ENCODE data around the gene GBF1.

Gene GBF1

GRCh38 chr10:102400076-102400475, 154.7 kb downstream of the GBF1 start:
- H3K4me1 ChIP-seq (ENCODE audit: insufficient read depth, low read length): peaks cover 16% of the 10 kb centered on the region
- H3K9me3 ChIP-seq (ENCODE audit: low read length): no peaks in the 10 kb centered on the region
- no peaks in the 10 kb centered on the region for H3K27me3 ChIP-seq (ENCODE audit: insufficient read depth, low read length)
- H3K4me3 ChIP-seq (ENCODE audit: low read length): no peak overlapping the region
- no peak overlapping the region for H2AFZ ChIP-seq (ENCODE audit: low read depth, low read length)
- peaks cover 31% of the 10 kb centered on the region for H3K36me3 ChIP-seq (ENCODE audit: insufficient read depth, low read length)

- H3K9me3 ChIP-seq (ENCODE audit: low read length): no peaks in the 10 kb centered on the region
- peaks cover 31% of the 10 kb centered on the region for H3K36me3 ChIP-seq (ENCODE audit: insufficient read depth, low read length)
Observed at GRCh38 chr10:102400598-102401341, 155.4 kb downstream of the GBF1 start.

GRCh38 chr10:102401342-102401654, 156.0 kb downstream of the GBF1 start:
- Histone ChIP-seq H3K36me3 (ENCODE audit: insufficient read depth, low read length) (peaks cover 31% of the 10 kb centered on the region), H3K4me3 (ENCODE audit: low read length) (no peak overlapping the region)

More at GRCh38 chr10:102400598-102401341, 155.4 kb downstream of the GBF1 start:
- Histone ChIP-seq H2AFZ (ENCODE audit: low read depth, low read length) (no peak overlapping the region), H3K4me1 (ENCODE audit: insufficient read depth, low read length) (peaks cover 14% of the 10 kb centered on the region), H3K4me3 (ENCODE audit: low read length) (no peak overlapping the region), H3K27me3 (ENCODE audit: insufficient read depth, low read length) (no peaks in the 10 kb centered on the region)

GRCh38 chr10:102401735-102402511, 156.6 kb downstream of the GBF1 start:
- no peak overlapping the region for H2AFZ ChIP-seq (ENCODE audit: low read depth, low read length)
- H3K9me3 ChIP-seq (ENCODE audit: low read length): no peaks in the 10 kb centered on the region
- H3K36me3 ChIP-seq (ENCODE audit: insufficient read depth, low read length): peaks cover 31% of the 10 kb centered on the region
- H3K4me1 ChIP-seq (ENCODE audit: insufficient read depth, low read length): peaks cover 6% of the 10 kb centered on the region
- no peak overlapping the region for H3K4me3 ChIP-seq (ENCODE audit: low read length)
- H3K27me3 ChIP-seq (ENCODE audit: insufficient read depth, low read length): no peaks in the 10 kb centered on the region

More at GRCh38 chr10:102401342-102401654, 156.0 kb downstream of the GBF1 start:
- no peaks in the 10 kb centered on the region for H3K27me3 ChIP-seq (ENCODE audit: insufficient read depth, low read length)
- H3K9me3 ChIP-seq (ENCODE audit: low read length): no peaks in the 10 kb centered on the region
- H2AFZ ChIP-seq (ENCODE audit: low read depth, low read length): no peak overlapping the region
- peaks cover 8% of the 10 kb centered on the region for H3K4me1 ChIP-seq (ENCODE audit: insufficient read depth, low read length)

GRCh38 chr10:102402512-102402896, 157.2 kb downstream of the GBF1 start:
- Histone ChIP-seq H3K4me3 (ENCODE audit: low read length) (no peak overlapping the region), H3K4me1 (ENCODE audit: insufficient read depth, low read length) (peaks cover 6% of the 10 kb centered on the region), H2AFZ (ENCODE audit: low read depth, low read length) (no peak overlapping the region), H3K36me3 (ENCODE audit: insufficient read depth, low read length) (peaks cover 31% of the 10 kb centered on the region), H3K27me3 (ENCODE audit: insufficient read depth, low read length) (no peaks in the 10 kb centered on the region), H3K9me3 (ENCODE audit: low read length) (no peaks in the 10 kb centered on the region)

GRCh38 chr10:102403115-102403514, 157.8 kb downstream of the GBF1 start:
- Histone ChIP-seq H2AFZ (ENCODE audit: low read depth, low read length) (no peak overlapping the region), H3K27me3 (ENCODE audit: insufficient read depth, low read length) (no peaks in the 10 kb centered on the region), H3K9me3 (ENCODE audit: low read length) (no peaks in the 10 kb centered on the region), H3K4me3 (ENCODE audit: low read length) (no peak overlapping the region), H3K4me1 (ENCODE audit: insufficient read depth, low read length) (peaks cover 10% of the 10 kb centered on the region), H3K36me3 (ENCODE audit: insufficient read depth, low read length) (peaks cover 28% of the 10 kb centered on the region)

GRCh38 chr10:102404361-102405107, 159.2 kb downstream of the GBF1 start:
- Histone ChIP-seq H3K27me3 (ENCODE audit: insufficient read depth, low read length) (no peaks in the 10 kb centered on the region), H3K36me3 (ENCODE audit: insufficient read depth, low read length) (peaks cover 27% of the 10 kb centered on the region), H2AFZ (ENCODE audit: low read depth, low read length) (no peak overlapping the region), H3K4me1 (ENCODE audit: insufficient read depth, low read length) (peaks cover 13% of the 10 kb centered on the region), H3K9me3 (ENCODE audit: low read length) (no peaks in the 10 kb centered on the region), H3K4me3 (ENCODE audit: low read length) (no peak overlapping the region)

GRCh38 chr10:102405108-102405571, 159.8 kb downstream of the GBF1 start:
- peaks cover 16% of the 10 kb centered on the region for H3K4me1 ChIP-seq (ENCODE audit: insufficient read depth, low read length)
- no peaks in the 10 kb centered on the region for H3K27me3 ChIP-seq (ENCODE audit: insufficient read depth, low read length)
- no peak overlapping the region for H3K4me3 ChIP-seq (ENCODE audit: low read length)
- H3K9me3 ChIP-seq (ENCODE audit: low read length): no peaks in the 10 kb centered on the region
- no peak overlapping the region for H2AFZ ChIP-seq (ENCODE audit: low read depth, low read length)
- peaks cover 25% of the 10 kb centered on the region for H3K36me3 ChIP-seq (ENCODE audit: insufficient read depth, low read length)

- Histone ChIP-seq H3K9me3 (ENCODE audit: low read length) (no peaks in the 10 kb centered on the region), H3K4me1 (ENCODE audit: insufficient read depth, low read length) (peaks cover 20% of the 10 kb centered on the region), H3K36me3 (ENCODE audit: insufficient read depth, low read length) (peaks cover 23% of the 10 kb centered on the region), H3K4me3 (ENCODE audit: low read length) (no peak overlapping the region), H2AFZ (ENCODE audit: low read depth, low read length) (no peak overlapping the region), H3K27me3 (ENCODE audit: insufficient read depth, low read length) (no peaks in the 10 kb centered on the region)
Observed at GRCh38 chr10:102405632-102406031, 160.3 kb downstream of the GBF1 start.

GRCh38 chr10:102406815-102407214, 161.5 kb downstream of the GBF1 start:
- peaks cover 13% of the 10 kb centered on the region for H3K36me3 ChIP-seq (ENCODE audit: insufficient read depth, low read length)
- H3K4me3 ChIP-seq (ENCODE audit: low read length): no peak overlapping the region
- H3K4me1 ChIP-seq (ENCODE audit: insufficient read depth, low read length): peaks cover 31% of the 10 kb centered on the region
- no peak overlapping the region for H2AFZ ChIP-seq (ENCODE audit: low read depth, low read length)
- no peaks in the 10 kb centered on the region for H3K27me3 ChIP-seq (ENCODE audit: insufficient read depth, low read length)
- H3K9me3 ChIP-seq (ENCODE audit: low read length): no peaks in the 10 kb centered on the region

GRCh38 chr10:102407425-102408130, 162.2 kb downstream of the GBF1 start:
- Histone ChIP-seq H3K36me3 (ENCODE audit: insufficient read depth, low read length) (peaks cover 13% of the 10 kb centered on the region), H3K27me3 (ENCODE audit: insufficient read depth, low read length) (no peaks in the 10 kb centered on the region), H3K4me1 (ENCODE audit: insufficient read depth, low read length) (peaks cover 39% of the 10 kb centered on the region), H3K9me3 (ENCODE audit: low read length) (no peaks in the 10 kb centered on the region), H3K4me3 (ENCODE audit: low read length) (no peak overlapping the region), H2AFZ (ENCODE audit: low read depth, low read length) (no peak overlapping the region)

- no peaks in the 10 kb centered on the region for H3K9me3 ChIP-seq (ENCODE audit: low read length)
- no peak overlapping the region for H2AFZ ChIP-seq (ENCODE audit: low read depth, low read length)
- H3K4me3 ChIP-seq (ENCODE audit: low read length): peak overlapping the region; percentile 41
- peaks cover 45% of the 10 kb centered on the region for H3K4me1 ChIP-seq (ENCODE audit: insufficient read depth, low read length)
- H3K36me3 ChIP-seq (ENCODE audit: insufficient read depth, low read length): peaks cover 11% of the 10 kb centered on the region
- no peaks in the 10 kb centered on the region for H3K27me3 ChIP-seq (ENCODE audit: insufficient read depth, low read length)
Observed at GRCh38 chr10:102408131-102408727, 162.9 kb downstream of the GBF1 start.
